ENCODE data around the gene AGER.

AGER gene

DNA sequence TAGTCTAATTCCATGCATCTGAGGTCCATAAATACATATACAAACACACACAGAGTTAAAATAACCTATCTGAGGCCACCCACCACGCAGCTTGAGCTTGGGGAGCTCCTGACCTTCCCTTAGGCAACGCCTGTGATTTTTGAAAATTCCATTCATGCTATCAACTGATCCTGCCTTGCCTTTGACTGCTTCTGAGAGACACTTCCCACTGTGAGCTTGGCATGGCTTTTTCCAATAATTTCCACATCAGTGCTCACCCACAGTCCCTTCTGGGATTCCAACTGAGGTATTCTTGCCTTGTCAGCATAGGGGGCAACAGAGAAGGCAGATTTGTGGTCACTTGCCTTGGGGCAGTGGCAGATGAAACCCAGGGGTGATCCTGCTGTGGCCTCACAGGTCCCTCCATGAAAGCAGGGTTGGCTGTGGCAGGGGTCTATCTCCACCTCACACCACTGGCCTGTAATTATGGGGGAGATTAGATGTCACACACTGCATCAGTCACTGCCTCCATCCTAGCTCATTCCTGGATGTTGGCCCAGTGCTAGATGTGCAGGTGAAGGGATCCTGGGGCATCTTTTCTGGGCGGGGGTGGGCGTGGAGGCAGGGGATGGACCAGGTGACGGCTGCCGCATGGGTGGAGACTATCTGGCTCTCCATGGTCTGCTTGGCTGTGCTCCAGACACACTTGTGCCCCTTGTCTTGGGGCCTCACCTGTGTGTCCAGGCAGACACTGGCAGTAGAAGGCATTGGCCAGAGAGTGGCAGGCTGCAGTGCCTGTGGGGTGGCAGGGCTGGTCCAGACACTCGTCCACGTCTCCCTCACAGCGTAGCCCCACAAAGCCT is 19.6 kb upstream of the AGER start:
- no peak for ATAC-seq (ENCODE audit: insufficient read depth, low read depth)
- H3K9me3 ChIP-seq (ENCODE audit: insufficient read depth, low read length, severe bottlenecking), result no peaks in the 10 kb centered on the region
- H3K36me3 ChIP-seq (ENCODE audit: insufficient read depth, low read length), result no peaks in the 10 kb centered on the region
- no peaks in the 10 kb centered on the region for H3K4me1 ChIP-seq (ENCODE audit: insufficient read depth, low read length)
- H3K4me2 ChIP-seq (ENCODE audit: insufficient read depth, low read length), result no peak overlapping the region
- DNase-seq, result no peak
- TF ChIP-seq, protein P1, sequence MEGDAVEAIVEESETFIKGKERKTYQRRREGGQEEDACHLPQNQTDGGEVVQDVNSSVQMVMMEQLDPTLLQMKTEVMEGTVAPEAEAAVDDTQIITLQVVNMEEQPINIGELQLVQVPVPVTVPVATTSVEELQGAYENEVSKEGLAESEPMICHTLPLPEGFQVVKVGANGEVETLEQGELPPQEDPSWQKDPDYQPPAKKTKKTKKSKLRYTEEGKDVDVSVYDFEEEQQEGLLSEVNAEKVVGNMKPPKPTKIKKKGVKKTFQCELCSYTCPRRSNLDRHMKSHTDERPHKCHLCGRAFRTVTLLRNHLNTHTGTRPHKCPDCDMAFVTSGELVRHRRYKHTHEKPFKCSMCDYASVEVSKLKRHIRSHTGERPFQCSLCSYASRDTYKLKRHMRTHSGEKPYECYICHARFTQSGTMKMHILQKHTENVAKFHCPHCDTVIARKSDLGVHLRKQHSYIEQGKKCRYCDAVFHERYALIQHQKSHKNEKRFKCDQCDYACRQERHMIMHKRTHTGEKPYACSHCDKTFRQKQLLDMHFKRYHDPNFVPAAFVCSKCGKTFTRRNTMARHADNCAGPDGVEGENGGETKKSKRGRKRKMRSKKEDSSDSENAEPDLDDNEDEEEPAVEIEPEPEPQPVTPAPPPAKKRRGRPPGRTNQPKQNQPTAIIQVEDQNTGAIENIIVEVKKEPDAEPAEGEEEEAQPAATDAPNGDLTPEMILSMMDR (IDR thresholded peaks at IDR 0.05; ENCODE audit: borderline replicate concordance, extremely low read depth, low read length, poor library complexity, severe bottlenecking), result no peak
- TF ChIP-seq EZH2 (IDR thresholded peaks at IDR 0.05; ENCODE audit: borderline replicate concordance, low read depth, low read length, severe bottlenecking), result no peak
- no peaks in the 10 kb centered on the region for H3K27me3 ChIP-seq (ENCODE audit: insufficient read depth, low read length, poor library complexity)
- no peak overlapping the region for H3K27ac ChIP-seq (ENCODE audit: low read length)
- no peak overlapping the region for H2AFZ ChIP-seq (ENCODE audit: low read depth, low read length)
- H3K79me2 ChIP-seq (ENCODE audit: insufficient read depth, low read length), result no peaks in the 10 kb centered on the region
- no peaks in the 10 kb centered on the region for H4K20me1 ChIP-seq (ENCODE audit: insufficient read depth, low read length)
- H3K9ac ChIP-seq (ENCODE audit: low read depth, low read length), result no peak overlapping the region
- no peak overlapping the region for H3K4me3 ChIP-seq (ENCODE audit: low read depth in 1 of 2, low read length in 2 of 2)

DNA sequence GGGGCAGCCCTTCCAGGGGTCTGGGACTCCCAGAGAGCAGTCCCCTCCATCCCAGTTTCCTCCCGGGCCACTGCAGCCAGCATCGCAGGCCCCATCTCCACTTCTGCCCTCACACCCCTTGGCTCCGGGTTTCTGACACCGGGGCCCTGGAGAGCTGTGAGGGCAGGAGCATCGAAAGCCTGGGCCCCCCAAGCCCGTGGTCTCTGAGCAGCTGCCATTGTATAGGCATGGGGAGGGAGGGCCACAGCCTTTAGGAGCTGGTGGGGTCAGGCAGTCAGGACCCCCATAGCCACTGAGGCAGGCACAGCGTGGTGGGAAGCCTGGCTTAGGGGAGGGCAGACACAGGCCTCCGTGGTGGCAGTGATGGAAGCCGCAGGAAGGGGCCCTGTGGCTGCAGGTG is 18.1 kb upstream of the AGER start:
- H3K27me3 ChIP-seq (ENCODE audit: insufficient read depth, low read length, poor library complexity), result no peaks in the 10 kb centered on the region
- DNase-seq (no peak), ATAC-seq (ENCODE audit: insufficient read depth, low read depth) (no peak)
- H3K4me1 ChIP-seq (ENCODE audit: insufficient read depth, low read length), result no peaks in the 10 kb centered on the region
- no peak overlapping the region for H3K4me3 ChIP-seq (ENCODE audit: low read depth in 1 of 2, low read length in 2 of 2)
- H3K79me2 ChIP-seq (ENCODE audit: insufficient read depth, low read length), result no peaks in the 10 kb centered on the region
- H2AFZ ChIP-seq (ENCODE audit: low read depth, low read length), result no peak overlapping the region
- TF ChIP-seq EZH2 (IDR thresholded peaks at IDR 0.05; ENCODE audit: borderline replicate concordance, low read depth, low read length, severe bottlenecking), result no peak
- TF ChIP-seq, protein P1 (IDR thresholded peaks at IDR 0.05; ENCODE audit: borderline replicate concordance, extremely low read depth, low read length, poor library complexity, severe bottlenecking), result no peak
- no peak overlapping the region for H3K4me2 ChIP-seq (ENCODE audit: insufficient read depth, low read length)
- H3K9ac ChIP-seq (ENCODE audit: low read depth, low read length), result no peak overlapping the region
- no peaks in the 10 kb centered on the region for H4K20me1 ChIP-seq (ENCODE audit: insufficient read depth, low read length)
- H3K36me3 ChIP-seq (ENCODE audit: insufficient read depth, low read length), result no peaks in the 10 kb centered on the region
- no peaks in the 10 kb centered on the region for H3K9me3 ChIP-seq (ENCODE audit: insufficient read depth, low read length, severe bottlenecking)
- H3K27ac ChIP-seq (ENCODE audit: low read length), result no peak overlapping the region

DNA sequence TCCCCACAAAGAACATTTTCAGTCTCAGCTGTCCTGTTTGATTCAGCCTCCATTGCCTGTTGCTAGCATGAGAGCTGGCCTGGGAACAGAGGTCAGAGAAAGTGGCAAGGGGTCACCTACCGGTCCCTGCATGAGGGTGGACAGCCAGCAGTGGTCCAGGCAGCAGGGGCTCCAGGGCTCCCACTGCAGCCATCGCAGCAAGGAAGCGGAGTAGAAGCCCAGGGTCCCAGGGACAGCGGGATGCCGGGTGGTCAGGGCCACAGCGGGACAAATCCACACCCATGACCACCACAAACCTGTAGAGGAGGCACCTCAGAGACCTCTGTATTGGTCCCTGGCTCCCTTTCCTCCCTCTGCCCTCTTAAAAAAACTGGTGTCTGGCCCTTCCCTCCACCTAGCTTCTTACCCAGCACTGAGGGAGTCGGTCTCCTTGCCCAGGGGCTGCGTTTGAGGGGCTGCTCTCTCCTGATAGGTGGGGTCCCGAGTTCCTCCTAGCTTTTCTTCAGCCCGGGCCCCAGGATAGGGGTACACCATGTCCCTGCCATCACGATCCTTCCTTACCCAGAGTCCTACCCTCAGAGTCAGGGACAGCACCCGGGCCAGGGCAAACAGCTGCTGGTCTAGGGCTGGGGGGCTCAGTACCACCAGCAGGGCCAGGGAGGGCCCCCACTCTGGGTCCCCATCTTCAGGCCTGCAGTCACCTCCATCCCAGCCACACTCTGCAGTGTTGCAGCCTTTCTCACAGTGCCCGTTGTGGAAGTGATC is 16.8 kb upstream of the AGER start:
- Histone ChIP-seq H4K20me1 (ENCODE audit: insufficient read depth, low read length) (no peaks in the 10 kb centered on the region), H3K4me3 (ENCODE audit: low read depth in 1 of 2, low read length in 2 of 2) (no peak overlapping the region), H3K36me3 (ENCODE audit: insufficient read depth, low read length) (no peaks in the 10 kb centered on the region), H2AFZ (ENCODE audit: low read depth, low read length) (no peak overlapping the region), H3K27me3 (ENCODE audit: insufficient read depth, low read length, poor library complexity) (no peaks in the 10 kb centered on the region), H3K9me3 (ENCODE audit: insufficient read depth, low read length, severe bottlenecking) (no peaks in the 10 kb centered on the region), H3K4me1 (ENCODE audit: insufficient read depth, low read length) (peaks cover 11% of the 10 kb centered on the region), H3K4me2 (ENCODE audit: insufficient read depth, low read length) (no peak overlapping the region), H3K27ac (ENCODE audit: low read length) (no peak overlapping the region), H3K79me2 (ENCODE audit: insufficient read depth, low read length) (no peaks in the 10 kb centered on the region), H3K9ac (ENCODE audit: low read depth, low read length) (no peak overlapping the region)
- TF ChIP-seq, protein P1 (IDR thresholded peaks at IDR 0.05; ENCODE audit: borderline replicate concordance, extremely low read depth, low read length, poor library complexity, severe bottlenecking), result no peak
- TF ChIP-seq EZH2 (IDR thresholded peaks at IDR 0.05; ENCODE audit: borderline replicate concordance, low read depth, low read length, severe bottlenecking), result no peak
- ATAC-seq (ENCODE audit: insufficient read depth, low read depth) (no peak), DNase-seq (no peak)
